ENCODE measurements around the gene ADAMTS6.

GRCh38 chr5:65364907-65365306, 116.8 kb downstream of the ADAMTS6 start:
- TF ChIP-seq, protein P1, sequence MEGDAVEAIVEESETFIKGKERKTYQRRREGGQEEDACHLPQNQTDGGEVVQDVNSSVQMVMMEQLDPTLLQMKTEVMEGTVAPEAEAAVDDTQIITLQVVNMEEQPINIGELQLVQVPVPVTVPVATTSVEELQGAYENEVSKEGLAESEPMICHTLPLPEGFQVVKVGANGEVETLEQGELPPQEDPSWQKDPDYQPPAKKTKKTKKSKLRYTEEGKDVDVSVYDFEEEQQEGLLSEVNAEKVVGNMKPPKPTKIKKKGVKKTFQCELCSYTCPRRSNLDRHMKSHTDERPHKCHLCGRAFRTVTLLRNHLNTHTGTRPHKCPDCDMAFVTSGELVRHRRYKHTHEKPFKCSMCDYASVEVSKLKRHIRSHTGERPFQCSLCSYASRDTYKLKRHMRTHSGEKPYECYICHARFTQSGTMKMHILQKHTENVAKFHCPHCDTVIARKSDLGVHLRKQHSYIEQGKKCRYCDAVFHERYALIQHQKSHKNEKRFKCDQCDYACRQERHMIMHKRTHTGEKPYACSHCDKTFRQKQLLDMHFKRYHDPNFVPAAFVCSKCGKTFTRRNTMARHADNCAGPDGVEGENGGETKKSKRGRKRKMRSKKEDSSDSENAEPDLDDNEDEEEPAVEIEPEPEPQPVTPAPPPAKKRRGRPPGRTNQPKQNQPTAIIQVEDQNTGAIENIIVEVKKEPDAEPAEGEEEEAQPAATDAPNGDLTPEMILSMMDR (IDR thresholded peaks at IDR 0.05; ENCODE audit: borderline replicate concordance, extremely low read depth, low read length, poor library complexity, severe bottlenecking): no peak
- no peak for TF ChIP-seq EZH2 (IDR thresholded peaks at IDR 0.05; ENCODE audit: borderline replicate concordance, low read depth, low read length, severe bottlenecking)
